MCF 10A (cell line): ENCODE results near the gene GLTP. TPM values are rescaled to one million over a fixed set of nuclear protein-coding genes. Genes with fewer than 3 reads are reported as not detected.

ENCODE experiments used
- BruUV-seq: library from RNA; stranded (reverse); fragments of 400-500 nt; replicated peaks from 2 replicates; lab custom pipeline; 2021; lab: Mats Ljungman, UMichigan
- CTCF ChIA-PET: fragments of 300-600 bp; sonication (Branson Sonifier 250); formaldehyde crosslinking; extraction: SDS; loops from one replicate; lab custom pipeline; 2021; ENCODE audit warnings: antibody characterized with exemption, inconsistent platforms; lab: Yijun Ruan, JAX
- POLR2A ChIA-PET: fragments of 300-600, 350-650 bp; sonication (Branson Sonifier 250); formaldehyde crosslinking; extraction: SDS; loops from one replicate; lab custom pipeline; 2020; ENCODE audit warnings: antibody characterized with exemption, inconsistent platforms; lab: Yijun Ruan, JAX
- DNase-seq: peaks from one replicate; pipeline ENCODE4 v3.0.0-alpha.2; 2018; ENCODE audit not compliant: unreplicated experiment
- H3K27ac Mint-ChIP-seq: one replicate; pipeline ENCODE4 v1.8.0; 2022; ENCODE audit warnings: mild to moderate bottlenecking, low read depth, mixed read lengths; ENCODE audit not compliant: unreplicated experiment
- H3K27me3 Mint-ChIP-seq: one replicate; pipeline ENCODE4 v1.8.0; 2022; ENCODE audit warnings: mixed read lengths; ENCODE audit not compliant: insufficient read depth, unreplicated experiment
- H3K36me3 Mint-ChIP-seq: one replicate; pipeline ENCODE4 v1.8.0; 2022; ENCODE audit warnings: mild to moderate bottlenecking, moderate library complexity, mixed read lengths; ENCODE audit not compliant: insufficient read depth, unreplicated experiment
- H3K4me1 Mint-ChIP-seq: one replicate; pipeline ENCODE4 v1.8.0; 2022; ENCODE audit warnings: mixed read lengths; ENCODE audit not compliant: insufficient read depth, unreplicated experiment
- H3K4me3 Mint-ChIP-seq: one replicate; pipeline ENCODE4 v1.8.0; 2022; ENCODE audit warnings: mild to moderate bottlenecking, moderate library complexity, mixed read lengths; ENCODE audit not compliant: unreplicated experiment
- H3K9me3 Mint-ChIP-seq: one replicate; pipeline ENCODE4 v1.8.0; 2022; ENCODE audit warnings: mixed read lengths; ENCODE audit not compliant: unreplicated experiment
- intact Hi-C: fragments of 100-400 bp; cut with micrococcal nuclease; formaldehyde crosslinking; loops from 2 replicates; pipeline ENCODE4 v1.14.1; 2022
- total RNA-seq: library from RNA; stranded (reverse); gene quantifications from 2 replicates; pipeline ENCODE4 v1.2.3, GENCODE V29; 2022
- TF ChIP-seq, protein P1 (sequence below): fragments of 200-600 bp; IDR thresholded peaks from one replicate; pipeline ENCODE4 v1.8.0; 2022; ENCODE audit warnings: antibody characterized with exemption, mild to moderate bottlenecking; ENCODE audit not compliant: unreplicated experiment

The GLTP gene
- total RNA-seq, 1 experiment from 2014 or later = 37.2 TPM

DNA sequence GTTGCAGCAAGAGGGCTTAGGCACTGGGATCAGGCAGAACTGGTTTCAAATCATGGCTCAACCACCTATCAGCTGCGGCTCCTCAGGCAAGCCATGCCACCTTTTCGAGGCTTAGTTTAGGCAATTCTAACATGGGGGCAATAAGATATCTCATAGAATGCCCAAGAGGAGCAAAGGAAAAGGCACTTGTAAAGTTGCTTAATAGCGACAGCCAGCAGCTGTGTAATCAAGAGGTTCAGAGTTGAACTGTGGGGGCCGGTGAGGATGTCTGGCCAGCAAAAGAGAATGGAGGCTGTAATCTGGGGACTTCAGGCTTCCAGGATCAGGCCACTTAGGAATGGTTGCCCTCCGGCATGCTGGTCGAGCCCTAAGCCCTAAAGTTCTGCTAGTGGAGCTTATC lies 16.7 kb upstream of the GLTP start:
- H3K9me3 Mint-ChIP-seq = no peaks in the 10 kb centered on the region
- H3K36me3 Mint-ChIP-seq = peaks cover 3% of the 10 kb centered on the region
- BruUV-seq = no TSS peak
- CTCF ChIA-PET = interaction anchor here (1.2 kb wide), 1 partner anchor 92 kb away, joined by 3 read pairs; no protein-coding TSS in a partner anchor
- H3K27ac Mint-ChIP-seq = no peak overlapping the region
- no peak overlapping the region for H3K4me3 Mint-ChIP-seq
- POLR2A ChIA-PET = interaction anchor here (0.7 to 1.2 kb wide), 2 partner anchors 9 to 92 kb away, joined by 3 to 4 read pairs; no protein-coding TSS in a partner anchor
- TF ChIP-seq, protein P1, sequence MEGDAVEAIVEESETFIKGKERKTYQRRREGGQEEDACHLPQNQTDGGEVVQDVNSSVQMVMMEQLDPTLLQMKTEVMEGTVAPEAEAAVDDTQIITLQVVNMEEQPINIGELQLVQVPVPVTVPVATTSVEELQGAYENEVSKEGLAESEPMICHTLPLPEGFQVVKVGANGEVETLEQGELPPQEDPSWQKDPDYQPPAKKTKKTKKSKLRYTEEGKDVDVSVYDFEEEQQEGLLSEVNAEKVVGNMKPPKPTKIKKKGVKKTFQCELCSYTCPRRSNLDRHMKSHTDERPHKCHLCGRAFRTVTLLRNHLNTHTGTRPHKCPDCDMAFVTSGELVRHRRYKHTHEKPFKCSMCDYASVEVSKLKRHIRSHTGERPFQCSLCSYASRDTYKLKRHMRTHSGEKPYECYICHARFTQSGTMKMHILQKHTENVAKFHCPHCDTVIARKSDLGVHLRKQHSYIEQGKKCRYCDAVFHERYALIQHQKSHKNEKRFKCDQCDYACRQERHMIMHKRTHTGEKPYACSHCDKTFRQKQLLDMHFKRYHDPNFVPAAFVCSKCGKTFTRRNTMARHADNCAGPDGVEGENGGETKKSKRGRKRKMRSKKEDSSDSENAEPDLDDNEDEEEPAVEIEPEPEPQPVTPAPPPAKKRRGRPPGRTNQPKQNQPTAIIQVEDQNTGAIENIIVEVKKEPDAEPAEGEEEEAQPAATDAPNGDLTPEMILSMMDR = no peak
- H3K4me1 Mint-ChIP-seq = peaks cover 20% of the 10 kb centered on the region
- no peaks in the 10 kb centered on the region for H3K27me3 Mint-ChIP-seq
- DNase-seq = no peak
- intact Hi-C loops = no loop called here

- Mint-ChIP-seq H3K27me3 (no peaks in the 10 kb centered on the region), H3K36me3 (no peaks in the 10 kb centered on the region), H3K4me3 (no peak overlapping the region), H3K9me3 (no peaks in the 10 kb centered on the region), H3K4me1 (peaks cover 11% of the 10 kb centered on the region), H3K27ac (no peak overlapping the region)
- TF ChIP-seq, protein P1 = no peak
- ChIA-PET POLR2A (interaction anchor here (0.7 kb wide), 1 partner anchor 93 kb away, joined by 3 read pairs; no protein-coding TSS in a partner anchor), CTCF (interaction anchor here (0.8 to 1.2 kb wide), 3 partner anchors 32 to 91 kb away, joined by 3 to 4 read pairs (median 4); no protein-coding TSS in a partner anchor)
- BruUV-seq = no TSS peak
- intact Hi-C loops = no loop called here
- no peak for DNase-seq
Measured at GRCh38 chr12:109896188-109896587, 15.8 kb upstream of the GLTP start.

DNA sequence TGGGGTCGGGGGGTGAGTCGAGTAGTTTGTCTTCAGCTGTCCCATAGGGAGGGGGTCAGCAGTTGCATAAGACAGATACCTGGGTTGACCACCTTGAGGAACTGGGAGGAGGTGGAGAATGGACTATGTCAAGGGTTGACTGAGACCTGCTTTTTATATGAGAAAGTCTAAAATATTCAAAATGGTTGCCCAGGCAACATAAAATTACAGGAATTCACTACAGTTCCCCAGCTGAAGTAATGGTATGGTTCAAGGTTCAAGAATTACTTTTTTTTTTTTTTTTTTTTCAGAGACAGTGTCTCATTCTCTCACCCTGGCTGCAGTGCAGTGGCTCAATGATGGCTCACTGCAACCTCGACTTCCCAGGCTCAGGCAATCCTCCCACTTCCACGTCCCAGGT lies 14.6 kb upstream of the GLTP start:
- ChIA-PET POLR2A (no interaction called here), CTCF (interaction anchor here (1.2 kb wide), 1 partner anchor 34 kb away, joined by 4 read pairs; no protein-coding TSS in a partner anchor)
- H3K4me1 Mint-ChIP-seq = peaks cover 3% of the 10 kb centered on the region
- intact Hi-C loops = no loop called here
- H3K27me3 Mint-ChIP-seq = no peaks in the 10 kb centered on the region
- no TSS peak for BruUV-seq
- TF ChIP-seq, protein P1 = no peak
- H3K27ac Mint-ChIP-seq = no peak overlapping the region
- H3K36me3 Mint-ChIP-seq = no peaks in the 10 kb centered on the region
- no peak overlapping the region for H3K4me3 Mint-ChIP-seq
- no peaks in the 10 kb centered on the region for H3K9me3 Mint-ChIP-seq
- no peak for DNase-seq

- POLR2A ChIA-PET = no interaction called here
- Mint-ChIP-seq H3K4me3 (no peak overlapping the region), H3K27ac (no peak overlapping the region), H3K27me3 (no peaks in the 10 kb centered on the region), H3K9me3 (no peaks in the 10 kb centered on the region), H3K36me3 (no peaks in the 10 kb centered on the region), H3K4me1 (peaks cover 12% of the 10 kb centered on the region)
- no TSS peak for BruUV-seq
- CTCF ChIA-PET = interaction anchor here (1.0 to 1.1 kb wide), 2 partner anchors 85 to 88 kb away, joined by 3 to 4 read pairs; no protein-coding TSS in a partner anchor
- TF ChIP-seq, protein P1 = no peak
- intact Hi-C loops = no loop called here
- no peak for DNase-seq
Measured at GRCh38 chr12:109893261-109893995, 13.1 kb upstream of the GLTP start.
